GM12878 (cell line): ENCODE results near the gene TMEM14B. TPM values are rescaled to one million over a fixed set of nuclear protein-coding genes. Genes with fewer than 3 reads are reported as not detected.

Experiments used
- MLLT1 ChIP-seq: fragments of 450-650 bp; IDR thresholded peaks from 2 replicates; pipeline ENCODE4 v1.6.1; 2016; ENCODE audit warnings: mild to moderate bottlenecking
- NKRF ChIP-seq: fragments of 450-650 bp; conservative IDR thresholded peaks from 2 replicates; pipeline ENCODE4 v1.6.1; 2017; ENCODE audit warnings: mild to moderate bottlenecking, moderate library complexity
- PAX5 ChIP-seq: IDR thresholded peaks from 2 replicates; pipeline ENCODE4 v1.6.1; 2011; ENCODE audit warnings: low read depth, low read length, borderline replicate concordance
- PKNOX1 ChIP-seq: fragments of 450-650 bp; IDR thresholded peaks from 2 replicates; pipeline ENCODE4 v1.6.1; 2016; ENCODE audit warnings: mild to moderate bottlenecking
- POLR2AphosphoS5 ChIP-seq: IDR thresholded peaks from 2 replicates; pipeline ENCODE4 v1.6.1; 2011; ENCODE audit warnings: mild to moderate bottlenecking, low read length, inconsistent platforms
- RUNX3 ChIP-seq: IDR thresholded peaks from 2 replicates; pipeline ENCODE4 v1.6.1; 2012; ENCODE audit warnings: low read length, inconsistent platforms
- SMAD1 ChIP-seq: fragments of 450-650 bp; IDR thresholded peaks from 2 replicates; pipeline ENCODE4 v1.6.1; 2018; ENCODE audit warnings: mild to moderate bottlenecking, low read depth; ENCODE audit not compliant: partially characterized antibody
- TCF7 ChIP-seq: IDR thresholded peaks from 2 replicates; pipeline ENCODE4 v1.6.1; 2014; ENCODE audit warnings: antibody characterized with exemption, borderline replicate concordance
- ZSCAN29 ChIP-seq: fragments of 450-650 bp; IDR thresholded peaks from 2 replicates; pipeline ENCODE4 v1.6.1; 2017; ENCODE audit warnings: mild to moderate bottlenecking, moderate library complexity
- polyA plus RNA-seq, 11 experiments: library from polyadenylated mRNA; depleted of rRNA in 4 of 11; unstranded in 6 of 11; stranded (reverse) in 5 of 11; fragments of >200 nt; fragmentation: Nextera tagmentation in 4 of 11; fragmentation: Illumina TruSeq in 1 of 11; extraction: Ambion mirVana in 4 of 11; extraction: Trizol in 1 of 11; gene quantifications; 1 replicate in 1 of 11; 2 replicates in 10 of 11; pipeline versions ENCODE4 v1.2.1 to v1.2.3, GENCODE V29; 2011 to 2016; ENCODE audit warnings: inconsistent platforms in 2 of 11, missing spikeins in 2 of 11, low read depth in 1 of 11
- total RNA-seq, 4 experiments: library from RNA; depleted of rRNA in 3 of 4; stranded (reverse); fragments of >200 nt in 3 of 4; fragmentation: Illumina TruSeq in 1 of 4; extraction: Trizol in 1 of 4; gene quantifications; 2 replicates each; pipeline versions ENCODE4 v1.2.1 to v1.2.3, GENCODE V29; 2013 to 2021

TMEM14B gene
- total and polyA plus RNA-seq, 10 of the 15 experiments (the other 5 are each of a cell fraction or from before 2014, with no cell fraction given): 80.5 to 399 (median 136) TPM

GRCh38 chr6:10722570-10722819 lies 25.1 kb upstream of the TMEM14B start (continued):
- peak; percentile 78 for TF ChIP-seq PKNOX1
- TF ChIP-seq RUNX3: no peak
- TF ChIP-seq MLLT1: no peak
- no peak for TF ChIP-seq POLR2AphosphoS5
- no peak; the same call in 1 of the 2 replicates for TF ChIP-seq NKRF
- TF ChIP-seq ZSCAN29: peak; percentile 75
- no peak for TF ChIP-seq PAX5
- peak; percentile 56 for TF ChIP-seq SMAD1
- TF ChIP-seq TCF7: no peak
